Activated CD8-positive, alpha-beta T cell treated with anti-CD3 and anti-CD28 coated beads for 36 hours (primary cell): ENCODE measurements around the gene RTKN2. TPM values are rescaled to one million over a fixed set of nuclear protein-coding genes. Genes with fewer than 3 reads are reported as not detected.

ENCODE experiments used
- ATAC-seq: fragments of 200-7000 bp; cut with Tn5 transposase; one replicate; pipeline ENCODE4 v1.10.0; 2021; ENCODE audit warnings: mild to moderate bottlenecking, moderate library complexity
- CTCF ChIA-PET: fragments of 350-600 bp; sonication (Branson Sonifier 250); formaldehyde crosslinking; loops from one replicate; lab custom pipeline; 2021; ENCODE audit warnings: antibody characterized with exemption; lab: Charles Lee
- POLR2A ChIA-PET: fragments of 350-600 bp; sonication (Branson Sonifier 250); formaldehyde crosslinking; loops from one replicate; lab custom pipeline; 2021; ENCODE audit warnings: antibody characterized with exemption; lab: Charles Lee
- DNase-seq: peaks from one replicate; pipeline ENCODE4 v3.0.0-alpha.2; 2020
- H3K27ac Mint-ChIP-seq: one replicate; pipeline ENCODE4 v1.8.0; 2021; ENCODE audit warnings: mild to moderate bottlenecking, mixed read lengths
- H3K27me3 Mint-ChIP-seq: one replicate; pipeline ENCODE4 v1.8.0; 2021; ENCODE audit warnings: mixed read lengths
- H3K36me3 Mint-ChIP-seq: one replicate; pipeline ENCODE4 v1.8.0; 2021; ENCODE audit warnings: low read depth, mixed read lengths
- H3K4me1 Mint-ChIP-seq: one replicate; pipeline ENCODE4 v1.8.0; 2021; ENCODE audit warnings: low read depth, mixed read lengths
- H3K4me3 Mint-ChIP-seq: one replicate; pipeline ENCODE4 v1.8.0; 2021; ENCODE audit warnings: mild to moderate bottlenecking, moderate library complexity, mixed read lengths
- H3K9me3 Mint-ChIP-seq: one replicate; pipeline ENCODE4 v1.8.0; 2021; ENCODE audit warnings: mixed read lengths
- intact Hi-C: fragments of 100-400 bp; cut with micrococcal nuclease; formaldehyde crosslinking; loops from one replicate; pipeline ENCODE4 v1.10.0; 2022
- total RNA-seq, 2 experiments: library from RNA; stranded (reverse); gene quantifications; one replicate each; pipeline ENCODE4 v1.2.3, GENCODE V29; 2021
- TF ChIP-seq, protein P1 (sequence below): fragments of 200-600 bp; IDR thresholded peaks from one replicate; pipeline ENCODE4 v1.8.0; 2022; ENCODE audit warnings: antibody characterized with exemption, mild to moderate bottlenecking

The RTKN2 gene
- total RNA-seq, 2 experiments from 2014 or later, result 1.1 to 1.4 TPM

GRCh38 chr10:62307635-62308034 is 39.0 kb upstream of the RTKN2 start:
- Mint-ChIP-seq H3K27me3 (peaks cover 7% of the 10 kb centered on the region), H3K4me3 (no peak overlapping the region), H3K9me3 (no peaks in the 10 kb centered on the region), H3K4me1 (peaks cover 14% of the 10 kb centered on the region), H3K36me3 (no peaks in the 10 kb centered on the region), H3K27ac (no peak overlapping the region)
- ATAC-seq (no peak), DNase-seq (no peak)
- TF ChIP-seq, protein P1, sequence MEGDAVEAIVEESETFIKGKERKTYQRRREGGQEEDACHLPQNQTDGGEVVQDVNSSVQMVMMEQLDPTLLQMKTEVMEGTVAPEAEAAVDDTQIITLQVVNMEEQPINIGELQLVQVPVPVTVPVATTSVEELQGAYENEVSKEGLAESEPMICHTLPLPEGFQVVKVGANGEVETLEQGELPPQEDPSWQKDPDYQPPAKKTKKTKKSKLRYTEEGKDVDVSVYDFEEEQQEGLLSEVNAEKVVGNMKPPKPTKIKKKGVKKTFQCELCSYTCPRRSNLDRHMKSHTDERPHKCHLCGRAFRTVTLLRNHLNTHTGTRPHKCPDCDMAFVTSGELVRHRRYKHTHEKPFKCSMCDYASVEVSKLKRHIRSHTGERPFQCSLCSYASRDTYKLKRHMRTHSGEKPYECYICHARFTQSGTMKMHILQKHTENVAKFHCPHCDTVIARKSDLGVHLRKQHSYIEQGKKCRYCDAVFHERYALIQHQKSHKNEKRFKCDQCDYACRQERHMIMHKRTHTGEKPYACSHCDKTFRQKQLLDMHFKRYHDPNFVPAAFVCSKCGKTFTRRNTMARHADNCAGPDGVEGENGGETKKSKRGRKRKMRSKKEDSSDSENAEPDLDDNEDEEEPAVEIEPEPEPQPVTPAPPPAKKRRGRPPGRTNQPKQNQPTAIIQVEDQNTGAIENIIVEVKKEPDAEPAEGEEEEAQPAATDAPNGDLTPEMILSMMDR, result no peak
- ChIA-PET POLR2A (no interaction called here), CTCF (interaction anchor here (0.6 to 3.3 kb wide), 4 partner anchors 23 to 715 kb away, joined by 3 to 8 read pairs (median 5); no protein-coding TSS in a partner anchor)
- intact Hi-C loops, result no loop called here

- peaks cover 2% of the 10 kb centered on the region for H3K9me3 Mint-ChIP-seq
- TF ChIP-seq, protein P1, result no peak
- ChIA-PET POLR2A (interaction anchor here (0.8 kb wide), 1 partner anchor 383 kb away, joined by 3 read pairs; no protein-coding TSS in a partner anchor), CTCF (interaction anchor here (3.3 kb wide), 1 partner anchor 42 kb away, joined by 8 read pairs; no protein-coding TSS in a partner anchor)
- H3K36me3 Mint-ChIP-seq, result no peaks in the 10 kb centered on the region
- intact Hi-C loops, result no loop called here
- peaks cover 7% of the 10 kb centered on the region for H3K27me3 Mint-ChIP-seq
- peaks cover 14% of the 10 kb centered on the region for H3K4me1 Mint-ChIP-seq
- DNase-seq, result peak; percentile 2
- no peak overlapping the region for H3K4me3 Mint-ChIP-seq
- no peak overlapping the region for H3K27ac Mint-ChIP-seq
- ATAC-seq, result no peak
Observed at GRCh38 chr10:62306663-62307062, 38.0 kb upstream of the RTKN2 start.

- ATAC-seq (no peak), DNase-seq (no peak)
- Mint-ChIP-seq H3K27me3 (peaks cover 7% of the 10 kb centered on the region), H3K4me3 (no peak overlapping the region), H3K27ac (no peak overlapping the region), H3K9me3 (peaks cover 5% of the 10 kb centered on the region), H3K4me1 (peaks cover 14% of the 10 kb centered on the region), H3K36me3 (no peaks in the 10 kb centered on the region)
- ChIA-PET POLR2A (interaction anchor here (0.8 kb wide), 1 partner anchor 384 kb away, joined by 3 read pairs; no protein-coding TSS in a partner anchor), CTCF (interaction anchor here (0.5 kb wide), 1 partner anchor 901 kb away, joined by 3 read pairs; no protein-coding TSS in a partner anchor)
- intact Hi-C loops, result no loop called here
- TF ChIP-seq, protein P1, result no peak
Observed at GRCh38 chr10:62305813-62306212, 37.2 kb upstream of the RTKN2 start.

DNA sequence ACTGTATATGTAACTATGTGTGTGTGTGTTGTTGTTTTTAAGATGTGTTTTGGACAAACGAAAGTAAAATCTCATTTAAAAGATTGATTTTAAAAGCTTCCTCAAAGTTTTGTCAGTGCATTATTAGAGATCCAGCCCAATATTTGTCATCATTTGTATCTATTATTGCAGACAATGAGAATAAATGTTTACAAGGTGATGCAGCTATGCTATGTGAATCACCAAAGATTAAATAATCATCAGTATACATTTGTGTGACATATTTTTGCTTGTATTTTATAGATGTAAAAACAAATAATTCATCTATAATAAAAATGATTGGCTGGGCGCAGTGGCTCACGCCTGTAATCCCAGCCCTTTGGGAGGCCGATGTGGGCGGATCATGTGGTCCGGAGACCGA is 35.3 kb upstream of the RTKN2 start:
- TF ChIP-seq, protein P1, result no peak
- no peak for DNase-seq
- Mint-ChIP-seq H3K4me1 (peaks cover 14% of the 10 kb centered on the region), H3K27ac (no peak overlapping the region), H3K36me3 (no peaks in the 10 kb centered on the region), H3K27me3 (peaks cover 1% of the 10 kb centered on the region), H3K9me3 (peaks cover 5% of the 10 kb centered on the region), H3K4me3 (no peak overlapping the region)
- POLR2A ChIA-PET, result no interaction called here
- ATAC-seq, result no peak
- intact Hi-C loops, result no loop called here
- CTCF ChIA-PET, result interaction anchor here (1.6 kb wide), 1 partner anchor 134 kb away, joined by 4 read pairs; no protein-coding TSS in a partner anchor

DNA sequence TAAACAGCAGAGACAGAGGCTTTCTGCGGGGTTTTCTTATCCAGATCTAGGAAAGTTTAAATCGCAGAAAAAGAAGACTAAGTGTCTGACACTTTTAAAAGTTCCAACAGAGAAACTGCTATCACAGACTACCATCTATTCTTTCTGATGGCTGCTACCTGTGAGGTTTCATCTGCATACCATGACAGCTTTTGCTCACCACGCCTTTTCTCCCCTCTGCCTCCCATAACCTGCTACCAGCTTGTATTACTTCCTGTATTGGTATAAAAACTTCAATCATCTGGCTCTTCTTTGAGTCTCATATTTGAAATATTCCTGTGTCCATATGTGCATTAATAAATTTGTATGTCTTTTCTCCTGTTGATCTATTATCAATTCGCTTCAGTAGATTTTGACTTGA is 34.1 kb upstream of the RTKN2 start:
- CTCF ChIA-PET, result no interaction called here
- intact Hi-C loops, result no loop called here
- TF ChIP-seq, protein P1, result no peak

More for the DNA sequence above, 34.1 kb upstream of the RTKN2 start:
- ATAC-seq, result no peak
- Mint-ChIP-seq H3K27ac (no peak overlapping the region), H3K9me3 (peaks cover 5% of the 10 kb centered on the region), H3K4me1 (peaks cover 14% of the 10 kb centered on the region), H3K4me3 (no peak overlapping the region), H3K36me3 (no peaks in the 10 kb centered on the region), H3K27me3 (no peaks in the 10 kb centered on the region)
- POLR2A ChIA-PET, result no interaction called here
- no peak for DNase-seq
